HL-60 (cell line): Measurements from ENCODE around the gene ASTN2.

ENCODE experiments used
- DNase-seq, 2 experiments: peaks; one replicate each; pipeline ENCODE4 v3.0.0-alpha.2; 2010 to 2020; ENCODE audit warnings: low read depth in 1 of 2, low spot score in 1 of 2
- H3K27ac ChIP-seq: fragments of 250-450 bp; sonication (Bioruptor Pico); replicated peaks from 2 replicates; pipeline ENCODE4 v1.5.1; 2020; ENCODE audit warnings: mild to moderate bottlenecking, moderate library complexity
- H3K27me3 ChIP-seq: fragments of 250-450 bp; sonication (Bioruptor Pico); 2 replicates; pipeline ENCODE4 v1.5.1; 2021; ENCODE audit warnings: mild to moderate bottlenecking, moderate library complexity; ENCODE audit not compliant: insufficient read depth, poor library complexity, severe bottlenecking
- H3K4me3 ChIP-seq: replicated peaks from 2 replicates; pipeline ENCODE4 v1.5.1; 2011; ENCODE audit warnings: mild to moderate bottlenecking, control low read depth, low read length; ENCODE audit not compliant: insufficient read depth
- GABPA ChIP-seq: IDR thresholded peaks from 2 replicates; pipeline ENCODE4 v1.6.1; 2012; ENCODE audit warnings: low read depth
- POLR2AphosphoS5 ChIP-seq: IDR thresholded peaks from 2 replicates; pipeline ENCODE4 v1.6.1; 2012; ENCODE audit warnings: low read depth
- SPI1 ChIP-seq: IDR thresholded peaks from 2 replicates; pipeline ENCODE4 v1.6.1; 2012; ENCODE audit warnings: low read depth, mild to moderate bottlenecking, borderline replicate concordance
- TF ChIP-seq, protein P1 (sequence below): IDR thresholded peaks from one replicate; pipeline ENCODE4 v1.5.1; 2011; ENCODE audit warnings: low read length, control low read depth, inconsistent platforms; ENCODE audit not compliant: insufficient read depth
- TF ChIP-seq, protein P2 (sequence below): IDR thresholded peaks from 2 replicates; pipeline ENCODE4 v1.6.1; 2012; ENCODE audit warnings: low read depth; ENCODE audit not compliant: insufficient replicate concordance

Gene ASTN2

DNA sequence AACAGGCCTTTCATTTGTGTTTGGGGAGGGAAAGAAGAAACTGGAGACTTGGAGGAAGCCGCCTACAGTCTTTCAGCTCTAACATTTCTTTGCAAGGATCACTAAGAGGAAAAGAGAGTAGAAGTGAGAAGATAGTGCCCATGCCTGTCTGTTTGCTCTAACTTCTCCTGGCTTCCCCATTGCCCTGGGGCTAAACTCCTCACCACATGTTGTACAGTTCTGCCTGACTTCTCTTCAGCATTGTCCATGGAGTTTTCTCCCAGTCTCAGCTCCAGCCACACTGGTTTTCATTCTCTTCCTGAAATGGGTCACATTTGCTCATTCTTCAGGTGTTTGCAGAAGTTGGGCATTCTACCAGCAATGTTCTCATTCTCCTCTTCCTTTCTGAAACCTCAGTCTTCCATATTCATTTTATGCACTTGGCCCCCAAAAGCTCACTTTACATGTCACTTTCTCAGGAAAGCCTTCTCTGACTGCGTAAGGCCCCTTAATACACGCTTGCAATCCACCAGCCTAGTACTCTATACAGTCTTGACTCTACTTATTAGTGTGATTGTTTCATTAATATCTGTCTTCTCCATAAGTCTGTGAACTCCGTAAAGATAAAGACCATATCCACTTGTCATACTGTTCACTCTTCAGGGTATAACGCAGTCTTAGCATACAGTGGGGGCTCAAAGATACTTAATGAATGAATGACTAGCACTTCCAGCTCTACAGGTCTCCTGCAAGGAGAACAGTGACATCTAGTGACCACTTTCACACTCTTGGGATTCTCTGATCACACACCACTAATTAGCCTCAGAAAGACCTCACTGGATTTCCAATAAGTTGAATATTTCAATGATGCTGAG lies 768.0 kb downstream of the ASTN2 start:
- no peak for DNase-seq
- no peak overlapping the region for H3K27ac ChIP-seq
- H3K27me3 ChIP-seq = no peaks in the 10 kb centered on the region
- no peak overlapping the region for H3K4me3 ChIP-seq
- TF ChIP-seq GABPA = no peak
- TF ChIP-seq, protein P1, sequence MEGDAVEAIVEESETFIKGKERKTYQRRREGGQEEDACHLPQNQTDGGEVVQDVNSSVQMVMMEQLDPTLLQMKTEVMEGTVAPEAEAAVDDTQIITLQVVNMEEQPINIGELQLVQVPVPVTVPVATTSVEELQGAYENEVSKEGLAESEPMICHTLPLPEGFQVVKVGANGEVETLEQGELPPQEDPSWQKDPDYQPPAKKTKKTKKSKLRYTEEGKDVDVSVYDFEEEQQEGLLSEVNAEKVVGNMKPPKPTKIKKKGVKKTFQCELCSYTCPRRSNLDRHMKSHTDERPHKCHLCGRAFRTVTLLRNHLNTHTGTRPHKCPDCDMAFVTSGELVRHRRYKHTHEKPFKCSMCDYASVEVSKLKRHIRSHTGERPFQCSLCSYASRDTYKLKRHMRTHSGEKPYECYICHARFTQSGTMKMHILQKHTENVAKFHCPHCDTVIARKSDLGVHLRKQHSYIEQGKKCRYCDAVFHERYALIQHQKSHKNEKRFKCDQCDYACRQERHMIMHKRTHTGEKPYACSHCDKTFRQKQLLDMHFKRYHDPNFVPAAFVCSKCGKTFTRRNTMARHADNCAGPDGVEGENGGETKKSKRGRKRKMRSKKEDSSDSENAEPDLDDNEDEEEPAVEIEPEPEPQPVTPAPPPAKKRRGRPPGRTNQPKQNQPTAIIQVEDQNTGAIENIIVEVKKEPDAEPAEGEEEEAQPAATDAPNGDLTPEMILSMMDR = peak; percentile 24

DNA sequence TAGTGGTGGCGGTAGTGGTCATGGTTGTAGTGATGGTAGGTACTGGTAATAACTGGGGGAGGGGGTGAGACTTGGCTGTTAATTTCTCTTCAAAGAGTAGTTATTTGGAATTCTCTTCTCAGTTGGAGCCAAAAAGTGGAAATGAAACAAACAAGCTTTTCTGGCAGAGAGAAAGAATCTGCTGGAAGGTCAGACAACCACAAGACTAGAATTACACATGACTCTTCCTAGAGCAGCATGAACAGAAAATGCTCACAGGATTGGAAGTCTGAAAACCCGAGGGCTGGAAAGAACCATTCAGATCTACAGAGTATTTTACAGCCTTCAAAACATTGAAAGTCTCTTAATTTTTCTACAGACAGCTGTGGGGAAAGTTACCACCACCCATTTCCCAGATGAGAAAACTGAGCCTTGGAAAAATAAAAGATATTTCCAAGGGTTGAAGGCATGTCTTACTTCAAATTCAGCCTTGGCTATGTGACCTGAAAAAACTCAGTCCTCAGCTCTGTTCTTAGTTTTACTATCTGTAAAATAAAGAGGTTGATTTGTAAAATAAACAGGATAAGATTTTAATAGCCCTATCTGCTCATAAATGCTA lies 770.7 kb downstream of the ASTN2 start:
- DNase-seq = no peak
- no peak overlapping the region for H3K27ac ChIP-seq
- TF ChIP-seq, protein P1 = no peak
- TF ChIP-seq, protein P2, sequence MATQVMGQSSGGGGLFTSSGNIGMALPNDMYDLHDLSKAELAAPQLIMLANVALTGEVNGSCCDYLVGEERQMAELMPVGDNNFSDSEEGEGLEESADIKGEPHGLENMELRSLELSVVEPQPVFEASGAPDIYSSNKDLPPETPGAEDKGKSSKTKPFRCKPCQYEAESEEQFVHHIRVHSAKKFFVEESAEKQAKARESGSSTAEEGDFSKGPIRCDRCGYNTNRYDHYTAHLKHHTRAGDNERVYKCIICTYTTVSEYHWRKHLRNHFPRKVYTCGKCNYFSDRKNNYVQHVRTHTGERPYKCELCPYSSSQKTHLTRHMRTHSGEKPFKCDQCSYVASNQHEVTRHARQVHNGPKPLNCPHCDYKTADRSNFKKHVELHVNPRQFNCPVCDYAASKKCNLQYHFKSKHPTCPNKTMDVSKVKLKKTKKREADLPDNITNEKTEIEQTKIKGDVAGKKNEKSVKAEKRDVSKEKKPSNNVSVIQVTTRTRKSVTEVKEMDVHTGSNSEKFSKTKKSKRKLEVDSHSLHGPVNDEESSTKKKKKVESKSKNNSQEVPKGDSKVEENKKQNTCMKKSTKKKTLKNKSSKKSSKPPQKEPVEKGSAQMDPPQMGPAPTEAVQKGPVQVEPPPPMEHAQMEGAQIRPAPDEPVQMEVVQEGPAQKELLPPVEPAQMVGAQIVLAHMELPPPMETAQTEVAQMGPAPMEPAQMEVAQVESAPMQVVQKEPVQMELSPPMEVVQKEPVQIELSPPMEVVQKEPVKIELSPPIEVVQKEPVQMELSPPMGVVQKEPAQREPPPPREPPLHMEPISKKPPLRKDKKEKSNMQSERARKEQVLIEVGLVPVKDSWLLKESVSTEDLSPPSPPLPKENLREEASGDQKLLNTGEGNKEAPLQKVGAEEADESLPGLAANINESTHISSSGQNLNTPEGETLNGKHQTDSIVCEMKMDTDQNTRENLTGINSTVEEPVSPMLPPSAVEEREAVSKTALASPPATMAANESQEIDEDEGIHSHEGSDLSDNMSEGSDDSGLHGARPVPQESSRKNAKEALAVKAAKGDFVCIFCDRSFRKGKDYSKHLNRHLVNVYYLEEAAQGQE = no peak
- no peak for TF ChIP-seq GABPA
- TF ChIP-seq POLR2AphosphoS5 = no peak
- TF ChIP-seq SPI1 = no peak
- H3K4me3 ChIP-seq = no peak overlapping the region
- no peaks in the 10 kb centered on the region for H3K27me3 ChIP-seq

DNA sequence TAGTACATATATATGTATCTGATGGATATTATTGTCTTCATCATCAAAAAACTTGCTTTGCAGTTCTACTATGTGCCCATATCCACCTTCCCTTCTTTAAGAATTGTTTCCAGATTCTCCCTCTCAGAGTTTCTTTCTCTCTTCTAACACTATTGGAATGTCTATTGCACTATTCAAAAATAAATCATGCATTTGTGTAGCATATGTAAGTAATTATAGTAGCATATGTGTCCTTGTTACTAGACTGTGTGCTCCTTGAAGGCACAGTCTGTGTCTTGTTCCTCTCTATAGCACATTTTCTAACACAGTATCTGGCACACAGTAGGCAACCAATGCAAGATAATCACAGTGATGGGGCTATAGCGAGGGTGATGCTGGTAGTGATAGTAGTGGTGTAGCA lies 771.2 kb downstream of the ASTN2 start:
- Histone ChIP-seq H3K27me3 (no peaks in the 10 kb centered on the region), H3K4me3 (no peak overlapping the region), H3K27ac (no peak overlapping the region)
- TF ChIP-seq GABPA (no peak), POLR2AphosphoS5 (no peak), SPI1 (no peak)
- TF ChIP-seq, protein P1 = no peak
- TF ChIP-seq, protein P2 = no peak
- no peak for DNase-seq
